DND-41 (cell line): ENCODE results near the gene IGSF21.

Experiments
- CTCF ChIP-seq: IDR thresholded peaks from 2 replicates; pipeline ENCODE4 v1.5.1; 2012; ENCODE audit warnings: borderline replicate concordance, low read length, moderate library complexity, mild to moderate bottlenecking; ENCODE audit not compliant: poor library complexity, severe bottlenecking; ENCODE audit errors: extremely low read depth
- EZH2 ChIP-seq: IDR thresholded peaks from 3 replicates; pipeline ENCODE4 v1.6.1; 2012; ENCODE audit warnings: borderline replicate concordance, low read depth, mild to moderate bottlenecking, moderate library complexity, low read length, inconsistent platforms; ENCODE audit not compliant: severe bottlenecking

- TF ChIP-seq CTCF (no peak), EZH2 (no peak)
Observed at GRCh38 chr1:18343581-18343980, 236.0 kb downstream of the IGSF21 start.
